ENCODE results near the gene AQP11. TPM values are rescaled to one million over a fixed set of nuclear protein-coding genes. Genes with fewer than 3 reads are reported as not detected.

Gene AQP11
- total RNA-seq, 4 donors from 2014 or later: 0.55 to 0.76 (median 0.59) TPM; not detected in 1

DNA sequence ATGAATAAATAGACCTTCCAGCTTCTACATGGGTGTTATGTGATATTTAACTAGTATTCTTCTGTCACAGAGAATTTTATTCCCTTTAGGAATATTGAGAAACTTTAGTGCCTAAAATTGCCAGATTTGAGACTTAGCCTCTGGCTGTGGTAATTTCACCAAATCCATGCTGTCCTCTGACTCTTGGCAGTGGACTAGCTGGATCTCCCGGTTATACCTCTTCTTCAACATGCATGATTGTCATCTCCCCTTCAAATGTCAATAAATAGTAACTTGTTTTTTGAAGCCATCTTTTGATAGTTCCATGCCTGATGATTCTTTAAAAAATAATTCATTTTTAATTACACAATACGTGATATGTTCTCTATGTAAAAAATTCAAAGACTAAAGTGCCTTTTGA lies 8.4 kb downstream of the AQP11 start:
- Histone ChIP-seq H3K27me3 (no peaks in the 10 kb centered on the region), H3K36me3 (no peaks in the 10 kb centered on the region), H3K9me3 (no peaks in the 10 kb centered on the region), H3K4me3 (no peak overlapping the region), H3K4me1 (no peaks in the 10 kb centered on the region), H3K27ac (no peak overlapping the region)
- TF ChIP-seq POLR2AphosphoS5 (IDR thresholded peaks at IDR 0.05) (no peak), EP300 (IDR thresholded peaks at IDR 0.05) (no peak), POLR2A (IDR thresholded peaks at IDR 0.05) (no peak)
- TF ChIP-seq, protein P1, sequence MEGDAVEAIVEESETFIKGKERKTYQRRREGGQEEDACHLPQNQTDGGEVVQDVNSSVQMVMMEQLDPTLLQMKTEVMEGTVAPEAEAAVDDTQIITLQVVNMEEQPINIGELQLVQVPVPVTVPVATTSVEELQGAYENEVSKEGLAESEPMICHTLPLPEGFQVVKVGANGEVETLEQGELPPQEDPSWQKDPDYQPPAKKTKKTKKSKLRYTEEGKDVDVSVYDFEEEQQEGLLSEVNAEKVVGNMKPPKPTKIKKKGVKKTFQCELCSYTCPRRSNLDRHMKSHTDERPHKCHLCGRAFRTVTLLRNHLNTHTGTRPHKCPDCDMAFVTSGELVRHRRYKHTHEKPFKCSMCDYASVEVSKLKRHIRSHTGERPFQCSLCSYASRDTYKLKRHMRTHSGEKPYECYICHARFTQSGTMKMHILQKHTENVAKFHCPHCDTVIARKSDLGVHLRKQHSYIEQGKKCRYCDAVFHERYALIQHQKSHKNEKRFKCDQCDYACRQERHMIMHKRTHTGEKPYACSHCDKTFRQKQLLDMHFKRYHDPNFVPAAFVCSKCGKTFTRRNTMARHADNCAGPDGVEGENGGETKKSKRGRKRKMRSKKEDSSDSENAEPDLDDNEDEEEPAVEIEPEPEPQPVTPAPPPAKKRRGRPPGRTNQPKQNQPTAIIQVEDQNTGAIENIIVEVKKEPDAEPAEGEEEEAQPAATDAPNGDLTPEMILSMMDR (IDR thresholded peaks at IDR 0.05): no peak
- no peak for DNase-seq (ENCODE audit: low spot score in 2 of 2)
- WGBS: 66% methylated on average over 2 of the region's 2 CpGs

DNA sequence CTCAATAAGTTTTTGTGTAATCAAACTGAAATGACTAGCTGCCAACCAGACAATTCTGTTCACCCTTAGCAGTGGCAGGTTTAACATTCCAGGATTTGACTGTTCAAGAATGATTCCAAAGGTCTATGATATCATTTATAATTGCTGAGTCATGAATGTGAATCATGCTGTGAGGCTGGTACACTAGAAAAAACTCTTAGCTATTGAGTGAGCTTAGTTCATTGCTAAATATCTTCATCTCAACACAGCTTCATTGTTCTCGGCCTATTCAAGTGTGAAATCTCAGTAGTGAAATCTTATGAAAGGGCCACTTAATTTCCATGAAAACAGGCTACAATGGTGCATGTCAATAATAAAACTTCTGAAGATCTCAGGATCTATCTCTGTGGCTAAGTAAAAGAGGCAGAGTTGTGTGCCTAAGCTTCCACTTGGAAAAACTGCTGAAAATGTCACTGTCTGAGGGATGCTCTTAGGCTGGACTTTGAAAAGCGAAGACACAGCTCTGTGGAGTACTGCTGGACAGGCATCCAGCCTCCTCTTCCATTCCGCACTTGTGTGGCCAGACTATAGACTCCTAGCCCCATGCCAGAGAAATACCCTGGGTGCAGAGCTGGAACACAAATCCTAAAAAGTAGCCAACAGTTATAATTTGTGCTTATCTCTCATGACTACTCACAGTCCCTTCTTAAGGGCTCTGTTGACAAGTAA lies 12.8 kb downstream of the AQP11 start:
- DNase-seq (ENCODE audit: low spot score in 2 of 2): no peak
- no peak overlapping the region for H3K27ac ChIP-seq

GRCh38 chr11:77604281-77604680 lies 14.5 kb downstream of the AQP11 start:
- H3K4me1 ChIP-seq: no peaks in the 10 kb centered on the region
- H3K27ac ChIP-seq: no peak overlapping the region
- H3K4me3 ChIP-seq: no peak overlapping the region
- H3K27me3 ChIP-seq: no peaks in the 10 kb centered on the region
- H3K36me3 ChIP-seq: peaks cover 27% of the 10 kb centered on the region
- no peaks in the 10 kb centered on the region for H3K9me3 ChIP-seq
- TF ChIP-seq, protein P1 (IDR thresholded peaks at IDR 0.05): no peak
- TF ChIP-seq EP300 (IDR thresholded peaks at IDR 0.05) (no peak), POLR2A (IDR thresholded peaks at IDR 0.05) (no peak), POLR2AphosphoS5 (IDR thresholded peaks at IDR 0.05) (no peak)
- DNase-seq (ENCODE audit: low spot score in 2 of 2): no peak
- WGBS: 95% methylated on average over 2 of the region's 2 CpGs

More for the DNA sequence above, 12.8 kb downstream of the AQP11 start:
- H3K4me3 ChIP-seq: no peak overlapping the region
- H3K27me3 ChIP-seq: no peaks in the 10 kb centered on the region
- H3K4me1 ChIP-seq: no peaks in the 10 kb centered on the region
- TF ChIP-seq POLR2A (IDR thresholded peaks at IDR 0.05) (no peak), EP300 (IDR thresholded peaks at IDR 0.05) (no peak), POLR2AphosphoS5 (IDR thresholded peaks at IDR 0.05) (no peak)
- TF ChIP-seq, protein P1 (IDR thresholded peaks at IDR 0.05): no peak
- 91% methylated on average over 3 of the region's 3 CpGs for WGBS
- no peaks in the 10 kb centered on the region for H3K9me3 ChIP-seq
- H3K36me3 ChIP-seq: peaks cover 12% of the 10 kb centered on the region

DNA sequence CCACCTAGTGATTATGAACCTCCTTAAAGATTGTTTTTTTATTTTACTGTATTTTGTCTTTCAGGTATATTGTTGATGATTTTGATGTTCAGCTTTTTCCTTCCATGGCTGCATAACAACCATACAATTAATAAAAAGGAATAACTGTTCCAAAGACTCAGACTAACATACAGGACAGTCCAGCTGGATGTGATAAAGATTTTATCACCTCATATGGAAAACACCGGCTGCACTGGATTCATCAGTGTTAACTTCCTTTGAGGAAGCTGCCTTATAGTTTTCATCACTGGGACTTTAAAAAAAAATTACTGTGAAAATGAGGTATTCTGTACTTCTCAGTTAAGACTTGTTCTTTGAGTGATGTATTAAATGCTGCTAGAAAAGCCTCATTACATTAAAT lies 19.5 kb downstream of the AQP11 start:
- H3K36me3 ChIP-seq: peaks cover 61% of the 10 kb centered on the region
- H3K27ac ChIP-seq: no peak overlapping the region
- TF ChIP-seq POLR2AphosphoS5 (IDR thresholded peaks at IDR 0.05): no peak
- no peak for TF ChIP-seq EP300 (IDR thresholded peaks at IDR 0.05)
- TF ChIP-seq POLR2A (IDR thresholded peaks at IDR 0.05): no peak
- TF ChIP-seq, protein P1 (IDR thresholded peaks at IDR 0.05): no peak
- DNase-seq (ENCODE audit: low spot score in 2 of 2): no peak
- no peaks in the 10 kb centered on the region for H3K27me3 ChIP-seq
- WGBS: 71% methylated on average over 1 of the region's 1 CpG
- H3K4me3 ChIP-seq: no peak overlapping the region
- H3K9me3 ChIP-seq: no peaks in the 10 kb centered on the region
- H3K4me1 ChIP-seq: no peaks in the 10 kb centered on the region

- no peak overlapping the region for H3K4me3 ChIP-seq
- no peaks in the 10 kb centered on the region for H3K4me1 ChIP-seq
- no peak overlapping the region for H3K27ac ChIP-seq
- peaks cover 76% of the 10 kb centered on the region for H3K36me3 ChIP-seq
- no peak for DNase-seq (ENCODE audit: low spot score in 2 of 2)
- H3K27me3 ChIP-seq: no peaks in the 10 kb centered on the region
- no peaks in the 10 kb centered on the region for H3K9me3 ChIP-seq
- no peak for TF ChIP-seq POLR2A (IDR thresholded peaks at IDR 0.05)
Observed at GRCh38 chr11:77611921-77612320, 22.2 kb downstream of the AQP11 start.

Measured in suprapubic skin (tissue), 4 donors.